A673 (cell line): ENCODE results near the gene SLC13A5. TPM values are rescaled to one million over a fixed set of nuclear protein-coding genes. Genes with fewer than 3 reads are reported as not detected.

Experiments
- BruUV-seq: library from RNA; stranded (reverse); fragments of 400-500 nt; replicated peaks from 2 replicates; lab custom pipeline; 2021; lab: Mats Ljungman, UMichigan
- CTCF ChIA-PET: fragments of 300-600 bp; sonication (Branson Sonifier 250); formaldehyde crosslinking; loops from one replicate; lab custom pipeline; 2022; ENCODE audit warnings: antibody characterized with exemption; lab: Charles Lee
- POLR2A ChIA-PET: fragments of 300-600 bp; sonication (Branson Sonifier 250); formaldehyde crosslinking; loops from one replicate; lab custom pipeline; 2022; ENCODE audit warnings: antibody characterized with exemption; ENCODE audit not compliant: low non-redundant PET; lab: Charles Lee
- DNase-seq: peaks from one replicate; pipeline ENCODE4 v3.0.0-alpha.2; 2015; ENCODE audit warnings: low spot score
- H3K27ac ChIP-seq: fragments of 200-600 bp; sonication (generic); 2 replicates; pipeline ENCODE4 v1.5.1; 2016; ENCODE audit warnings: mixed run types, low read depth, mild to moderate bottlenecking, mixed read lengths, antibody characterized with exemption, low read length; ENCODE audit not compliant: poor library complexity, severe bottlenecking
- H3K27me3 ChIP-seq: fragments of 200-600 bp; sonication (generic); replicated peaks from 2 replicates; pipeline ENCODE4 v1.6.1; 2017; ENCODE audit warnings: mixed run types, low read depth, mild to moderate bottlenecking, mixed read lengths, antibody characterized with exemption, low read length; ENCODE audit not compliant: insufficient read depth, poor library complexity
- H3K36me3 ChIP-seq: fragments of 200-600 bp; sonication (generic); 2 replicates; pipeline ENCODE4 v1.6.1; 2016; ENCODE audit warnings: mixed run types, mild to moderate bottlenecking, mixed read lengths, antibody characterized with exemption, low read length; ENCODE audit not compliant: insufficient read depth, poor library complexity, severe bottlenecking
- H3K4me1 ChIP-seq: fragments of 200-600 bp; sonication (generic); 2 replicates; pipeline ENCODE4 v1.6.1; 2017; ENCODE audit warnings: mixed run types, mild to moderate bottlenecking, mixed read lengths, antibody characterized with exemption, low read length; ENCODE audit not compliant: insufficient read depth, poor library complexity, severe bottlenecking
- H3K4me3 ChIP-seq: fragments of 200-600 bp; sonication (generic); 2 replicates; pipeline ENCODE4 v1.5.1; 2016; ENCODE audit warnings: low read depth, mixed run types, mild to moderate bottlenecking, mixed read lengths, low read length; ENCODE audit not compliant: poor library complexity, severe bottlenecking
- H3K9me3 ChIP-seq: fragments of 200-600 bp; sonication (generic); 2 replicates; pipeline ENCODE4 v1.6.1; 2016; ENCODE audit warnings: mixed run types, low read depth, mild to moderate bottlenecking, mixed read lengths, antibody characterized with exemption, low read length; ENCODE audit not compliant: poor library complexity, severe bottlenecking
- CTCF ChIP-seq: fragments of 300-800, 200-600 bp; sonication (generic); conservative IDR thresholded peaks from 2 replicates; pipeline ENCODE4 v1.5.1; 2017; ENCODE audit warnings: low read depth, mild to moderate bottlenecking, antibody characterized with exemption, low read length, moderate library complexity, mixed read lengths
- EZH2 ChIP-seq: fragments of 200-600 bp; sonication (generic); IDR thresholded peaks from 2 replicates; pipeline ENCODE4 v1.6.1; 2017; ENCODE audit warnings: borderline replicate concordance, low read depth, mild to moderate bottlenecking, mixed read lengths, antibody characterized with exemption, low read length; ENCODE audit not compliant: poor library complexity, severe bottlenecking
- intact Hi-C: fragments of 100-400 bp; cut with micrococcal nuclease; formaldehyde crosslinking; loops from one replicate; pipeline ENCODE4 v1.10.0; 2022; ENCODE audit not compliant: unreplicated experiment
- total RNA-seq: library from RNA; stranded (reverse); gene quantifications from 2 replicates; pipeline ENCODE4 v1.2.3, GENCODE V29; 2021

The SLC13A5 gene
- total RNA-seq, 1 experiment from 2014 or later, result not detected

GRCh38 chr17:6699997-6700947 lies 12.9 kb downstream of the SLC13A5 start:
- intact Hi-C loops, result no loop called here
- H3K27ac ChIP-seq, result no peak overlapping the region
- no peaks in the 10 kb centered on the region for H3K4me1 ChIP-seq
- no peak for DNase-seq
- TF ChIP-seq CTCF (no peak), EZH2 (no peak)
- no peaks in the 10 kb centered on the region for H3K36me3 ChIP-seq
- H3K9me3 ChIP-seq, result no peaks in the 10 kb centered on the region
- CTCF ChIA-PET, result interaction anchor here (0.6 kb wide), 1 partner anchor 257 kb away, joined by 4 read pairs; no protein-coding TSS in a partner anchor
- no peak overlapping the region for H3K4me3 ChIP-seq
- H3K27me3 ChIP-seq, result no peaks in the 10 kb centered on the region
- no TSS peak for BruUV-seq
- POLR2A ChIA-PET, result no interaction called here

- Histone ChIP-seq H3K27ac (no peak overlapping the region), H3K9me3 (no peaks in the 10 kb centered on the region), H3K36me3 (no peaks in the 10 kb centered on the region), H3K27me3 (peaks cover 11% of the 10 kb centered on the region), H3K4me3 (no peak overlapping the region), H3K4me1 (no peaks in the 10 kb centered on the region)
- no TSS peak for BruUV-seq
- intact Hi-C loops, result no loop called here
- ChIA-PET CTCF (interaction anchor here (0.6 kb wide), 1 partner anchor 854 kb away, joined by 5 read pairs; no protein-coding TSS in a partner anchor), POLR2A (interaction anchor here (0.6 kb wide), 1 partner anchor 787 kb away, joined by 12 read pairs; no protein-coding TSS in a partner anchor)
- DNase-seq, result no peak
- TF ChIP-seq EZH2, result no peak
- TF ChIP-seq CTCF, result no peak
These were observed 15.2 kb downstream of the SLC13A5 start for GRCh38 chr17:6698004-6698403.

GRCh38 chr17:6696906-6697305 lies 16.3 kb downstream of the SLC13A5 start:
- intact Hi-C loops, result no loop called here
- Histone ChIP-seq H3K36me3 (no peaks in the 10 kb centered on the region), H3K4me3 (no peak overlapping the region), H3K9me3 (no peaks in the 10 kb centered on the region), H3K27me3 (peaks cover 11% of the 10 kb centered on the region), H3K27ac (no peak overlapping the region), H3K4me1 (no peaks in the 10 kb centered on the region)
- TF ChIP-seq CTCF (no peak), EZH2 (no peak)
- BruUV-seq, result no TSS peak
- no peak for DNase-seq
- ChIA-PET CTCF (no interaction called here), POLR2A (no interaction called here)
